Nephron (organoid): ENCODE results near the gene GOLIM4.

Experiments used
- H3K27ac Mint-ChIP-seq, 3 experiments: 2 replicates each; pipeline ENCODE4 v1.8.0; 2020; ENCODE audit warnings: mixed read lengths in 3 of 3, mild to moderate bottlenecking in 2 of 3, moderate library complexity in 1 of 3
- H3K27me3 Mint-ChIP-seq: 2 replicates; pipeline ENCODE4 v1.8.0; 2021; ENCODE audit warnings: low read depth, mild to moderate bottlenecking, moderate library complexity, mixed read lengths
- H3K36me3 Mint-ChIP-seq: 2 replicates; pipeline ENCODE4 v1.8.0; 2020; ENCODE audit warnings: low read depth, mixed read lengths
- H3K4me1 Mint-ChIP-seq: 2 replicates; pipeline ENCODE4 v1.8.0; 2020; ENCODE audit warnings: mixed read lengths
- H3K4me3 Mint-ChIP-seq, 3 experiments: 2 replicates each; pipeline ENCODE4 v1.8.0; 2020; ENCODE audit warnings: mild to moderate bottlenecking in 3 of 3, mixed read lengths in 3 of 3, moderate library complexity in 2 of 3
- H3K9me3 Mint-ChIP-seq: 2 replicates; pipeline ENCODE4 v1.8.0; 2020; ENCODE audit warnings: mixed read lengths
- CTCF ChIP-seq, 3 experiments: fragments of 200-600 bp; sonication (generic); IDR thresholded peaks; one replicate each; pipeline ENCODE4 v1.5.0; 2021; ENCODE audit warnings: antibody characterized with exemption in 3 of 3; ENCODE audit not compliant: unreplicated experiment in 3 of 3

GOLIM4 gene

DNA sequence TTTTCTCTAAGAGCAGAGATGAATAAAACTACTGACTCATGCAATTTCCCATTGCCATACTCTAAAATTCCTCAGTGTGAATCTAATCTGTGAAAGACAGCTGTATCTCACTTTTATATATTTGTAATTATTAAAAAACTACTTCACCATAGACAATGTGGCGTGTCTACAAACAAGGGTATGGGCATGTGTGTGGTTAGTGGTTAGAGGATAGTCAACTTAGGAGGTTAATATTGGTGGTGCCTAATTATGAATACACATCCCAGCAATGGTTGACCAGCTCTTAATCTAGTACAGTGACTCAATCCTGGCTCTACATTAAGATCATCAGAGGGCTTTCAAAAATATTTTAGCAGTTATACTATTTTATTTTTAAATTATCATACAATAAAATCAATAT lies 94.5 kb downstream of the GOLIM4 start:
- Mint-ChIP-seq H3K27me3 (no peaks in the 10 kb centered on the region), H3K27ac (no peak overlapping the region), H3K4me3 (no peak overlapping the region), H3K4me1 (no peaks in the 10 kb centered on the region), H3K9me3 (peaks cover 9% of the 10 kb centered on the region), H3K36me3 (no peaks in the 10 kb centered on the region)
- no peak for TF ChIP-seq CTCF (IDR thresholded peaks at IDR 0.05; ENCODE audit: unreplicated experiment in 3 of 3)

GRCh38 chr3:167998253-167998652 lies 97.5 kb downstream of the GOLIM4 start:
- Mint-ChIP-seq H3K4me1 (no peaks in the 10 kb centered on the region), H3K27me3 (no peaks in the 10 kb centered on the region), H3K27ac (no peak overlapping the region), H3K9me3 (peaks cover 5% of the 10 kb centered on the region), H3K36me3 (no peaks in the 10 kb centered on the region), H3K4me3 (no peak overlapping the region)
- no peak for TF ChIP-seq CTCF (IDR thresholded peaks at IDR 0.05; ENCODE audit: unreplicated experiment in 3 of 3)

DNA sequence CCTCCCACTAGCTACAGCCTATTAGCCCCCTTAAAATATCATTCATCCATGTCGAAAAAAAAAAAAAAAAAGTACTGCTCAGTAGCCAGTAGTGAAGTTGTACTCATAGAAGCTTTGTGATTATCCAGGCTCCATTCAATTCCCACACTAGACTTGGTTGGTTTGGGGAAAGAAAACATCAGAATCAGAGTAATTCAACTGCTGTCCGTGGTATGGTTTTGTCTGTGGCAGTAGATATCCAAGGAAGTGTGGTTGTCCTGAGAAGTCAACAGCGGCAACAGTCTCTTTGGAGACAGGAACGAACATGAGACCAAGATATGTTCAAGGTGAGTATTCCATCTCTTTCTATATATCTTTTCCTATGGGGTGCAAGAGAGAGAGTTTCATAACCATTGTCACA lies 99.2 kb downstream of the GOLIM4 start:
- Mint-ChIP-seq H3K4me3 (no peak overlapping the region), H3K9me3 (peaks cover 2% of the 10 kb centered on the region), H3K27ac (peak overlapping the region in 1 of 3 experiments; percentile 4), H3K27me3 (no peaks in the 10 kb centered on the region), H3K4me1 (no peaks in the 10 kb centered on the region), H3K36me3 (no peaks in the 10 kb centered on the region)
- no peak for TF ChIP-seq CTCF (IDR thresholded peaks at IDR 0.05; ENCODE audit: unreplicated experiment in 3 of 3)

- H3K36me3 Mint-ChIP-seq, result no peaks in the 10 kb centered on the region
These were observed 103.3 kb downstream of the GOLIM4 start for GRCh38 chr3:167992381-167992780.

GRCh38 chr3:167991213-167991612 lies 104.5 kb downstream of the GOLIM4 start:
- no peak overlapping the region for H3K27ac Mint-ChIP-seq
- TF ChIP-seq CTCF (IDR thresholded peaks at IDR 0.05; ENCODE audit: unreplicated experiment in 3 of 3), result no peak
- H3K36me3 Mint-ChIP-seq, result no peaks in the 10 kb centered on the region
- H3K4me3 Mint-ChIP-seq, result no peak overlapping the region
- no peaks in the 10 kb centered on the region for H3K27me3 Mint-ChIP-seq
- H3K4me1 Mint-ChIP-seq, result peaks cover 5% of the 10 kb centered on the region
- H3K9me3 Mint-ChIP-seq, result peaks cover 2% of the 10 kb centered on the region

More at GRCh38 chr3:167992381-167992780, 103.3 kb downstream of the GOLIM4 start:
- TF ChIP-seq CTCF (IDR thresholded peaks at IDR 0.05; ENCODE audit: unreplicated experiment in 3 of 3), result no peak
- no peak overlapping the region for H3K27ac Mint-ChIP-seq
- no peaks in the 10 kb centered on the region for H3K9me3 Mint-ChIP-seq
- peaks cover 5% of the 10 kb centered on the region for H3K4me1 Mint-ChIP-seq
- H3K27me3 Mint-ChIP-seq, result no peaks in the 10 kb centered on the region
- H3K4me3 Mint-ChIP-seq, result no peak overlapping the region

DNA sequence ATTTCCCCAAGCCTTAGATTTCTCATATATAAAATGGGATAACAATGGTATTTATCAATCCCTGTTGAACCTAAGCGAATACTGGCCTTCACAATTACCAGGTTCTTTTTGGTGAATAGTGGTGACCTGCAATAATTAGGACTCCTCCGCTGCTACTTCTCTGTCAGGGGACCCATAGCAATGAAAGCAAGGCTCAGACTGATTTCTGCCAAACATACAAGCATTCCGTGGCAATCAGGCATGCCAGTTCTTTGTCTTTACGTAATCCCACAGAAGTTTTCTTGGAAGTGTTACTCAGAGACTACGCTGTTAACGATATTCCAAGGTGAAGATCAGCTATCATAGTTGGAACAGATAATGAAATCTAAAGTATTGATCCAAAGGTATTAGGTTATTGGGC lies 105.7 kb downstream of the GOLIM4 start:
- peaks cover 3% of the 10 kb centered on the region for H3K9me3 Mint-ChIP-seq
- no peaks in the 10 kb centered on the region for H3K27me3 Mint-ChIP-seq
- H3K27ac Mint-ChIP-seq, result peak overlapping the region in 1 of 3 experiments; percentile 44
- H3K4me3 Mint-ChIP-seq, result no peak overlapping the region
- no peaks in the 10 kb centered on the region for H3K36me3 Mint-ChIP-seq
- peaks cover 5% of the 10 kb centered on the region for H3K4me1 Mint-ChIP-seq
- TF ChIP-seq CTCF (IDR thresholded peaks at IDR 0.05; ENCODE audit: unreplicated experiment in 3 of 3), result no peak
